HG03575 (cell line): ENCODE data around the gene NDRG3.

Experiments used
- ATAC-seq: cut with Tn5 transposase; IDR thresholded peaks from one replicate; pipeline ENCODE4 v1.9.1; 2021; ENCODE audit not compliant: unreplicated experiment, insufficient number of reproducible peaks, low FRiP score; ENCODE audit errors: extremely low read depth

The NDRG3 gene

GRCh38 chr20:36768768-36769430 lies 23.0 kb upstream of the NDRG3 start:
- no peak for ATAC-seq

- ATAC-seq, result no peak
Measured at GRCh38 chr20:36761125-36761524, 15.2 kb upstream of the NDRG3 start.

GRCh38 chr20:36760647-36761046 lies 14.8 kb upstream of the NDRG3 start:
- ATAC-seq, result no peak

GRCh38 chr20:36758276-36758675 lies 12.4 kb upstream of the NDRG3 start:
- no peak for ATAC-seq

GRCh38 chr20:36756496-36756895 lies 10.6 kb upstream of the NDRG3 start:
- ATAC-seq, result no peak

- no peak for ATAC-seq
Measured at GRCh38 chr20:36754656-36755222, 8.8 kb upstream of the NDRG3 start.

GRCh38 chr20:36752582-36752981 lies 6.7 kb upstream of the NDRG3 start:
- no peak for ATAC-seq

GRCh38 chr20:36745234-36745926 lies 510 bp downstream of the NDRG3 start:
- no peak for ATAC-seq

- no peak for ATAC-seq
Measured at GRCh38 chr20:36744764-36745191, 1.1 kb downstream of the NDRG3 start.

GRCh38 chr20:36744243-36744642 lies 1.6 kb downstream of the NDRG3 start:
- ATAC-seq, result no peak

- no peak for ATAC-seq
Measured at GRCh38 chr20:36742558-36742957, 3.3 kb downstream of the NDRG3 start.

GRCh38 chr20:36741072-36741471 lies 4.8 kb downstream of the NDRG3 start:
- no peak for ATAC-seq

- no peak for ATAC-seq
Measured at GRCh38 chr20:36737183-36737499, 8.7 kb downstream of the NDRG3 start.

- no peak for ATAC-seq
Measured at GRCh38 chr20:36736451-36737182, 9.3 kb downstream of the NDRG3 start.

- no peak for ATAC-seq
Measured at GRCh38 chr20:36732456-36732855, 13.4 kb downstream of the NDRG3 start.

GRCh38 chr20:36728986-36729385 lies 16.9 kb downstream of the NDRG3 start:
- no peak for ATAC-seq

GRCh38 chr20:36726168-36726567 lies 19.7 kb downstream of the NDRG3 start:
- ATAC-seq, result no peak

- ATAC-seq, result no peak
Measured at GRCh38 chr20:36720510-36720909, 25.4 kb downstream of the NDRG3 start.

GRCh38 chr20:36717657-36718056 lies 28.2 kb downstream of the NDRG3 start:
- no peak for ATAC-seq

- ATAC-seq, result no peak
Measured at GRCh38 chr20:36717021-36717420, 28.9 kb downstream of the NDRG3 start.
